GM12891 (cell line): ENCODE data around the gene ADCY3.

Experiments
- POLR2A ChIP-seq: IDR thresholded peaks from 2 replicates; pipeline ENCODE4 v1.6.1; 2011; ENCODE audit warnings: low read depth, low read length, control low read depth
- POLR2AphosphoS5 ChIP-seq: IDR thresholded peaks from 2 replicates; pipeline ENCODE4 v1.6.1; 2011; ENCODE audit warnings: low read depth, low read length, control low read depth
- SPI1 ChIP-seq: IDR thresholded peaks from 2 replicates; pipeline ENCODE4 v1.6.1; 2011; ENCODE audit warnings: low read depth, low read length, control low read depth

DNA sequence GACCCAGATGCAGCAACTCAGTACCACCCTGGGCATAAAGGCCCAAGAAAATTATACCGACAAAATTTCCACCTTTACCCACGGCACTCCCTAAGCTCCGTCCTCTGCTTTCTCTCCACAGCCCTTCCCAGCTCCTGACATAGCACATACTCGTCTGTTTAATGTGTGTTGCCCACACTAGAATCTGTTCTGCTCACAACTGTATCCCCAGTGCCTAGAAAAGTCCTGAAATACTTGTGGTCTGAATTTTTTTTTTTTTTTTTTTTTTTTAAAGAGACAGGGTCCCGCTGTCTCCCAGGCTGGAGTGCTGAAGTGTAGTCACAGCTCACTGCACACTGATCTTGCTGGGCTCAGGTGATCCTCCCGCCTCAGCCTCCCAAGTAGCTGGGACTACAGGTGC is 62.3 kb downstream of the ADCY3 start:
- TF ChIP-seq POLR2A (no peak), POLR2AphosphoS5 (no peak), SPI1 (no peak)
